DND-41 (cell line): ENCODE data around the gene GSTO1.

Experiments used
- ATAC-seq: fragments of 200-7000 bp; cut with Tn5 transposase; 3 replicates; pipeline ENCODE4 v1.9.1; 2021; ENCODE audit warnings: low read depth; ENCODE audit not compliant: insufficient read depth
- DNase-seq: peaks from one replicate; pipeline ENCODE4 v3.0.0-alpha.2; 2020
- H2AFZ ChIP-seq: 2 replicates; pipeline ENCODE4 v1.6.0; 2012; ENCODE audit warnings: low read depth, low read length
- H3K27ac ChIP-seq: 2 replicates; pipeline ENCODE4 v1.5.1; 2012; ENCODE audit warnings: low read length, inconsistent platforms
- H3K27me3 ChIP-seq: fragments of 200-600 bp; sonication (generic); 2 replicates; pipeline ENCODE4 v1.6.0; 2012; ENCODE audit warnings: low read length, mild to moderate bottlenecking, inconsistent platforms; ENCODE audit not compliant: insufficient read depth, poor library complexity
- H3K36me3 ChIP-seq: 2 replicates; pipeline ENCODE4 v1.5.1; 2012; ENCODE audit warnings: low read length, inconsistent platforms; ENCODE audit not compliant: insufficient read depth
- H3K4me1 ChIP-seq: 2 replicates; pipeline ENCODE4 v1.5.1; 2012; ENCODE audit warnings: mild to moderate bottlenecking, low read length; ENCODE audit not compliant: insufficient read depth
- H3K4me2 ChIP-seq: 2 replicates; pipeline ENCODE4 v1.6.0; 2012; ENCODE audit warnings: mild to moderate bottlenecking, moderate library complexity, low read length, inconsistent platforms; ENCODE audit not compliant: insufficient read depth
- H3K4me3 ChIP-seq, 2 experiments: fragments of 200-600 bp in 1 of 2; shearing (Covaris generic) in 1 of 2; 2 replicates each; pipeline ENCODE4 v1.5.1; 2012 to 2016; ENCODE audit warnings: inconsistent platforms in 2 of 2, low read length in 2 of 2, mild to moderate bottlenecking in 2 of 2, low read depth in 1 of 2, moderate library complexity in 1 of 2
- H3K79me2 ChIP-seq: 2 replicates; pipeline ENCODE4 v1.6.0; 2012; ENCODE audit warnings: low read length, inconsistent platforms; ENCODE audit not compliant: insufficient read depth
- H3K9ac ChIP-seq: 2 replicates; pipeline ENCODE4 v1.6.0; 2012; ENCODE audit warnings: low read depth, mild to moderate bottlenecking, inconsistent platforms, low read length, moderate library complexity
- H3K9me3 ChIP-seq: 2 replicates; pipeline ENCODE4 v1.5.1; 2012; ENCODE audit warnings: low read length, moderate library complexity, mild to moderate bottlenecking, inconsistent platforms; ENCODE audit not compliant: insufficient read depth, severe bottlenecking
- H4K20me1 ChIP-seq: 2 replicates; pipeline ENCODE4 v1.6.0; 2012; ENCODE audit warnings: low read length; ENCODE audit not compliant: insufficient read depth
- CTCF ChIP-seq: IDR thresholded peaks from 2 replicates; pipeline ENCODE4 v1.5.1; 2012; ENCODE audit warnings: borderline replicate concordance, low read length, moderate library complexity, mild to moderate bottlenecking; ENCODE audit not compliant: poor library complexity, severe bottlenecking; ENCODE audit errors: extremely low read depth
- EZH2 ChIP-seq: IDR thresholded peaks from 3 replicates; pipeline ENCODE4 v1.6.1; 2012; ENCODE audit warnings: borderline replicate concordance, low read depth, mild to moderate bottlenecking, moderate library complexity, low read length, inconsistent platforms; ENCODE audit not compliant: severe bottlenecking

Gene GSTO1

GRCh38 chr10:104315486-104315921 lies 60.8 kb downstream of the GSTO1 start:
- no peak overlapping the region for H2AFZ ChIP-seq
- H3K9ac ChIP-seq: no peak overlapping the region
- H3K4me1 ChIP-seq: no peaks in the 10 kb centered on the region
- no peak for DNase-seq
- peaks cover 41% of the 10 kb centered on the region for H3K79me2 ChIP-seq
- H3K27ac ChIP-seq: no peak overlapping the region
- no peak for TF ChIP-seq EZH2
- no peak for TF ChIP-seq CTCF
- H4K20me1 ChIP-seq: peaks cover 83% of the 10 kb centered on the region
- no peak for ATAC-seq
- no peaks in the 10 kb centered on the region for H3K27me3 ChIP-seq
- peaks cover 50% of the 10 kb centered on the region for H3K36me3 ChIP-seq
- no peaks in the 10 kb centered on the region for H3K9me3 ChIP-seq
- no peak overlapping the region for H3K4me3 ChIP-seq
- H3K4me2 ChIP-seq: no peak overlapping the region

GRCh38 chr10:104316321-104317099 lies 61.8 kb downstream of the GSTO1 start:
- Histone ChIP-seq H3K4me3 (no peak overlapping the region), H3K4me1 (no peaks in the 10 kb centered on the region), H3K27me3 (no peaks in the 10 kb centered on the region), H3K36me3 (peaks cover 41% of the 10 kb centered on the region), H3K9me3 (no peaks in the 10 kb centered on the region), H3K9ac (no peak overlapping the region), H2AFZ (no peak overlapping the region), H3K4me2 (no peak overlapping the region), H3K27ac (no peak overlapping the region), H4K20me1 (peaks cover 87% of the 10 kb centered on the region), H3K79me2 (peaks cover 51% of the 10 kb centered on the region)
- DNase-seq (no peak), ATAC-seq (no peak)
- no peak for TF ChIP-seq CTCF
- no peak for TF ChIP-seq EZH2
